ENCODE data around the gene KDM6A. TPM values are rescaled to one million over a fixed set of nuclear protein-coding genes. Genes with fewer than 3 reads are reported as not detected.
"Not testable (repeated sequence)": the region's sequence is repeated elsewhere in the genome, so short reads cannot be mapped to it uniquely, and the experiment has no call there.

The KDM6A gene
- total RNA-seq, 2 donors from 2014 or later: 20.8 to 30.7 TPM

DNA sequence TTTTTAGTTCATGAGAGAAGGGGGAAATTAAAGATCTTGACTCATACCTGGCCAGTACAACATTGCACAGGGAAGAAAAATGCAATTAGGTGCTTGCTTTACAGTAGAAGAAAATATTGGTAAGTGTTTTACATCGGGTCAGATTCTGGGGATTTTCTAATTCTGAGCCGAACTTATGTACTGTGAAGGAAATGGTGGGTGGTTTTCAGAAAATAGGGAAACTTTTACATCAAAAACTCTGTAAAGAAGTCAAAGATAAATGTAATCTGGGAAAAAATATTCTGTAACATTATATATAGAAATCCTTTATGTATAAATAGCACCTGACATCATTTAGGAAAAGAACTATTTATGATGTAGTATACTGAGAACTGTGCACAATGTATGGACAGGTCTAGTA is 75.4 kb downstream of the KDM6A start:
- Histone ChIP-seq H3K4me3 (no peak overlapping the region), H3K36me3 (replicated peaks in 1 of 2; ENCODE audit: insufficient read depth in 1 of 2, low read depth in 2 of 2) (no peaks in the 10 kb centered on the region), H3K27ac (no peak overlapping the region), H3K4me1 (peaks cover 13% of the 10 kb centered on the region), H3K27me3 (no peaks in the 10 kb centered on the region), H3K9me3 (no peaks in the 10 kb centered on the region)
- TF ChIP-seq, protein P1, sequence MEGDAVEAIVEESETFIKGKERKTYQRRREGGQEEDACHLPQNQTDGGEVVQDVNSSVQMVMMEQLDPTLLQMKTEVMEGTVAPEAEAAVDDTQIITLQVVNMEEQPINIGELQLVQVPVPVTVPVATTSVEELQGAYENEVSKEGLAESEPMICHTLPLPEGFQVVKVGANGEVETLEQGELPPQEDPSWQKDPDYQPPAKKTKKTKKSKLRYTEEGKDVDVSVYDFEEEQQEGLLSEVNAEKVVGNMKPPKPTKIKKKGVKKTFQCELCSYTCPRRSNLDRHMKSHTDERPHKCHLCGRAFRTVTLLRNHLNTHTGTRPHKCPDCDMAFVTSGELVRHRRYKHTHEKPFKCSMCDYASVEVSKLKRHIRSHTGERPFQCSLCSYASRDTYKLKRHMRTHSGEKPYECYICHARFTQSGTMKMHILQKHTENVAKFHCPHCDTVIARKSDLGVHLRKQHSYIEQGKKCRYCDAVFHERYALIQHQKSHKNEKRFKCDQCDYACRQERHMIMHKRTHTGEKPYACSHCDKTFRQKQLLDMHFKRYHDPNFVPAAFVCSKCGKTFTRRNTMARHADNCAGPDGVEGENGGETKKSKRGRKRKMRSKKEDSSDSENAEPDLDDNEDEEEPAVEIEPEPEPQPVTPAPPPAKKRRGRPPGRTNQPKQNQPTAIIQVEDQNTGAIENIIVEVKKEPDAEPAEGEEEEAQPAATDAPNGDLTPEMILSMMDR (IDR thresholded peaks at IDR 0.05): no peak
- TF ChIP-seq POLR2A (IDR thresholded peaks at IDR 0.05): no peak
- ATAC-seq: no peak
- WGBS, 2 donors: 72 to 91% methylated on average over 2 of the region's 2 CpGs
- DNase-seq: no peak
- intact Hi-C loops (cut with DNase I): no loop called here

DNA sequence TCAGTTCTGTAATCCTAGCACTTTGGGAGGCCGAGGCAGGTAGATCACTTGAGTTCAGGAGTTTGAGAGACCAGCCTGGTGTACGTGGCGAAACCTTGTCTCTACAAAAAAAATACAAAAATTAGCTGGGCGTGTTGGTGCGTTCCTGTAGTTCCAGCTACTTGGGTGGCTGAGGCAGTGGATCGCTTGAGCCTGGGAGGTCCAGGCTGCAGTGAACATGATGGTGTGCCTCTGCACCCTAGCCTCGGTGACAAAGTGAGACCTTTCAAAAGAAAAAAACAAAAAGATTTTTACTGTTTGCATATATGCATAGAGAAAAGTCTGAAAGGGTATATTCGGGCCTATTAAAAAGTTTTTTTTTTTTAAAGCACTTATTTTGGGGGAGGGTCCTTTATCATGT is 76.1 kb downstream of the KDM6A start:
- H3K4me1 ChIP-seq: peaks cover 13% of the 10 kb centered on the region
- WGBS, 2 donors: 82 to 84% methylated on average over 7 to 8 of the region's 8 CpGs
- no peaks in the 10 kb centered on the region for H3K9me3 ChIP-seq
- intact Hi-C loops (cut with DNase I): no loop called here
- TF ChIP-seq, protein P1 (IDR thresholded peaks at IDR 0.05): no peak
- H3K4me3 ChIP-seq: no peak overlapping the region
- no peaks in the 10 kb centered on the region for H3K36me3 ChIP-seq (replicated peaks in 1 of 2; ENCODE audit: insufficient read depth in 1 of 2, low read depth in 2 of 2)
- no peak overlapping the region for H3K27ac ChIP-seq
- DNase-seq (no peak), ATAC-seq (no peak)
- H3K27me3 ChIP-seq: no peaks in the 10 kb centered on the region

DNA sequence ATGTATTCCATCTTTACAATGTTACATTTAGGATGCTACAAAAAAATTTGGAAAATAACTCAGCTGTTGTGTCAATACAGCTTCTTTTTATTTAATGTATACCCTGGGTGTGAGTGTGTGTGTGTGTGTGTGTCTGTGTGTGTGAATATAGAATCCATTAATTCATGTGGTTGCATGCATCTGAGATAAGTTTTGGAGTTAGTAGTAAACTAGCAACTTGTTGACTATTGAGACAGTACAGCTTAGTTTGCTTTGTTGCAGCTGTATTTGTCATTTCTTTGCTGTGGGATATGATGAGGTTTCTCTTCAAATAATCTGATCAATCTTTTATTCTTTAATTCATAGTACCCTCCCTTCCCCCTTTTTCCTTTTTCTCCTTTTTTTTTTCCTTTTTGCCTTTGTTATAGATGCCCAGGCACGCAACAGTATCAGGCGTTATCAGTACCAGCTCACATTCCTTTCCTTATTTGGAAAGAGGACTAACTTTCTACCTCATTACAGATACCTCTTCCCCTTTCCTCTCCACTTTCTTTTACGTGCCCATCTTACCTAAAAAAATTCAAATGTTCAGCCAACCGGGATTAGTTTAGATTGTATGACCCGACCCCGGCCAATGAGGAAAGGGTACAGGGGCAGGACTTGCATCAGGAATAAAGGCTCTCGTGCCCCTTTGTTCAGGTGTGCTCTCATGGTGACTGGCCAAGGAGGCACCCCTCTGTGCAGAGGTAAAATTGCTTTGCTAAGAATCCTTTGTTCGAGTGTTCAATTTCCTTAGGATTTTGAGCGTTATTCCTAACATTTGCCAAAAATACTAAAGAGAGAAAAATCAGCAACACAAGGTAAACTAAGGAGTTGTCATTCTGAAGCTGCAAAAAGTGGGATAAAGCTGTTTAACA is 77.7 kb downstream of the KDM6A start:
- WGBS, 2 donors: 39 to 42% methylated on average over 9 of the region's 9 CpGs
- H3K36me3 ChIP-seq (replicated peaks in 1 of 2; ENCODE audit: insufficient read depth in 1 of 2, low read depth in 2 of 2); ATAC-seq; DNase-seq; H3K4me3 ChIP-seq; H3K9me3 ChIP-seq; H3K27me3 ChIP-seq; intact Hi-C loops (cut with DNase I); H3K27ac ChIP-seq: not testable (repeated sequence)
- peaks cover 17% of the 10 kb centered on the region for H3K4me1 ChIP-seq

DNA sequence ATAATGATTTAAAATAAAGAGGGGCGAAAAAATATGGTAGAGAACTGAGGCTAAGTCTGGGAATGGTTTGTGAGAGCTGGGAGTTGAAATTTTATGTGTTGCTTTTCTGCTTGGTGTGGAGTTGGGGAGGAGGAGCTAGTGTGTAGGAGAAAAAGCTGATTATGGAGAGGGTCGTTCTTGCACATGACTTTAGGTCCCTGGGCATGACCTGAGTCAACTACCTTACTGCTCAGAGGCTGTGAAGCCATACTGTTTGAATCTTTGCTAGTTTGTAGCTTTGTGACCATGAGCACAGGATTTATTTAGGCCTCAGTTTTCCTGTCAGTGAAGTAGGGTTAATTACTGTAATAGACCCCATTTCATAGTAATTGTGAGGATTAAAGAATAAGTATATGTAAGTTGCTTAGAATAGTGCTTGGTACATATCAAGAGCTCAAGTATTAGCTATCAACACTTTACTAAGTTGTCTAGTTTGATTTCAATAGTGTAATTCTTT is 78.6 kb downstream of the KDM6A start:
- DNase-seq: no peak
- H3K4me1 ChIP-seq: peaks cover 17% of the 10 kb centered on the region
- H3K27ac ChIP-seq: no peak overlapping the region
- no peak overlapping the region for H3K4me3 ChIP-seq
- intact Hi-C loops (cut with DNase I): no loop called here
- no peaks in the 10 kb centered on the region for H3K36me3 ChIP-seq (replicated peaks in 1 of 2; ENCODE audit: insufficient read depth in 1 of 2, low read depth in 2 of 2)
- no peaks in the 10 kb centered on the region for H3K9me3 ChIP-seq
- H3K27me3 ChIP-seq: no peaks in the 10 kb centered on the region
- 56 to 63% methylated on average over 2 of the region's 2 CpGs for WGBS, 2 donors
- ATAC-seq: no peak
- TF ChIP-seq, protein P1 (IDR thresholded peaks at IDR 0.05): no peak
- TF ChIP-seq POLR2A (IDR thresholded peaks at IDR 0.05): no peak

- H3K9me3 ChIP-seq: no peaks in the 10 kb centered on the region
- H3K4me1 ChIP-seq: peaks cover 17% of the 10 kb centered on the region
- intact Hi-C loops (cut with DNase I): no loop called here
Measured at GRCh38 chrX:44952329-44953027, 79.5 kb downstream of the KDM6A start.

More at GRCh38 chrX:44952329-44953027, 79.5 kb downstream of the KDM6A start:
- no peaks in the 10 kb centered on the region for H3K27me3 ChIP-seq
- ATAC-seq: no peak
- no peak for DNase-seq
- WGBS, 2 donors: 95 to 97% methylated on average over 15 to 19 of the region's 19 CpGs
- TF ChIP-seq, protein P1 (IDR thresholded peaks at IDR 0.05): no peak
- H3K36me3 ChIP-seq (replicated peaks in 1 of 2; ENCODE audit: insufficient read depth in 1 of 2, low read depth in 2 of 2): no peaks in the 10 kb centered on the region
- H3K27ac ChIP-seq: no peak overlapping the region
- H3K4me3 ChIP-seq: no peak overlapping the region

Measured in body of pancreas (tissue), 4 donors.